HEK293 (cell line): ENCODE data around the gene CCSER1.

Source experiments
- CTCF ChIA-PET: fragments of 350-600 bp; formaldehyde crosslinking; extraction: SDS; loops from one replicate; lab custom pipeline; 2021; ENCODE audit warnings: antibody characterized with exemption; lab: Yijun Ruan, JAX
- POLR2A ChIA-PET: fragments of 300-600 bp; formaldehyde crosslinking; extraction: SDS; loops from one replicate; lab custom pipeline; 2020; ENCODE audit warnings: antibody characterized with exemption, inconsistent platforms; lab: Yijun Ruan, JAX
- H3K27ac ChIP-seq: fragments of 200-500 bp; sonication (Bioruptor generic); 2 replicates; pipeline ENCODE4 v1.5.1; 2014; ENCODE audit warnings: low read depth, low read length, control low read depth, inconsistent platforms; ENCODE audit errors: extremely low read depth
- H3K36me3 ChIP-seq, 2 experiments: fragments of 200-500 bp in 1 of 2; sonication (Bioruptor generic) in 1 of 2; 1 replicate in 1 of 2; 2 replicates in 1 of 2; pipeline ENCODE4 v1.5.1; 2014 to 2017; ENCODE audit warnings: inconsistent platforms in 2 of 2, low read length in 2 of 2; ENCODE audit not compliant: control insufficient read depth in 2 of 2, insufficient read depth in 1 of 2
- H3K4me1 ChIP-seq: fragments of 200-500 bp; sonication (Bioruptor generic); 2 replicates; pipeline ENCODE4 v1.5.1; 2014; ENCODE audit warnings: mild to moderate bottlenecking, low read length, inconsistent platforms; ENCODE audit not compliant: control insufficient read depth, insufficient read depth
- H3K4me3 ChIP-seq: 2 replicates; pipeline ENCODE4 v1.5.1; 2011; ENCODE audit warnings: low read depth, mild to moderate bottlenecking, control low read depth, low read length, moderate library complexity
- H3K9me3 ChIP-seq: fragments of 200-500 bp; sonication (Bioruptor generic); 2 replicates; pipeline ENCODE4 v1.5.1; 2014; ENCODE audit warnings: low read depth, low read length, inconsistent platforms; ENCODE audit not compliant: control insufficient read depth, insufficient read depth
- AEBP2 ChIP-seq: fragments of 450-650 bp; formaldehyde crosslinking; IDR thresholded peaks from 2 replicates; pipeline ENCODE4 v1.5.1; 2016; ENCODE audit warnings: missing biosample characterization, missing genetic modification characterization, borderline replicate concordance
- EGR2 ChIP-seq: fragments of 450-650 bp; formaldehyde crosslinking; IDR thresholded peaks from 2 replicates; pipeline ENCODE4 v1.5.1; 2016; ENCODE audit warnings: low read depth, missing biosample characterization, missing genetic modification characterization
- GLI2 ChIP-seq: fragments of 450-650 bp; formaldehyde crosslinking; IDR thresholded peaks from 2 replicates; pipeline ENCODE4; 2017; ENCODE audit warnings: missing biosample characterization, missing genetic modification characterization, low read depth, borderline replicate concordance
- PRDM4 ChIP-seq: fragments of 450-650 bp; formaldehyde crosslinking; IDR thresholded peaks from 2 replicates; pipeline ENCODE4 v1.5.1; 2017; ENCODE audit warnings: missing biosample characterization, missing genetic modification characterization
- SALL2 ChIP-seq: fragments of 450-650 bp; formaldehyde crosslinking; IDR thresholded peaks from 2 replicates; pipeline ENCODE4 v1.5.0; 2017; ENCODE audit warnings: missing biosample characterization, mild to moderate bottlenecking, missing genetic modification characterization, borderline replicate concordance
- SP2 ChIP-seq: fragments of 450-650 bp; formaldehyde crosslinking; IDR thresholded peaks from 2 replicates; pipeline ENCODE4 v1.5.1; 2016; ENCODE audit warnings: missing biosample characterization, missing genetic modification characterization
- YY2 ChIP-seq: fragments of 450-650 bp; formaldehyde crosslinking; IDR thresholded peaks from 2 replicates; pipeline ENCODE4 v1.5.1; 2016; ENCODE audit warnings: missing biosample characterization, missing genetic modification characterization
- ZNF121 ChIP-seq: fragments of 450-650 bp; formaldehyde crosslinking; IDR thresholded peaks from 2 replicates; pipeline ENCODE4 v1.5.1; 2016; ENCODE audit warnings: missing biosample characterization, missing genetic modification characterization
- ZNF175 ChIP-seq: fragments of 450-650 bp; formaldehyde crosslinking; IDR thresholded peaks from 2 replicates; pipeline ENCODE4 v1.5.1; 2016; ENCODE audit warnings: missing biosample characterization, missing genetic modification characterization
- ZNF404 ChIP-seq: fragments of 450-650 bp; formaldehyde crosslinking; IDR thresholded peaks from 2 replicates; pipeline ENCODE4 v1.5.1; 2017; ENCODE audit warnings: missing biosample characterization, missing genetic modification characterization
- ZNF501 ChIP-seq: fragments of 450-650 bp; formaldehyde crosslinking; IDR thresholded peaks from 2 replicates; pipeline ENCODE4 v1.5.1; 2016; ENCODE audit warnings: missing biosample characterization, missing genetic modification characterization
- ZNF521 ChIP-seq: fragments of 450-650 bp; formaldehyde crosslinking; IDR thresholded peaks from 2 replicates; pipeline ENCODE4 v1.5.1; 2017; ENCODE audit warnings: missing biosample characterization, mild to moderate bottlenecking, missing genetic modification characterization
- ZNF555 ChIP-seq: fragments of 450-650 bp; formaldehyde crosslinking; conservative IDR thresholded peaks from 2 replicates; pipeline ENCODE4 v1.5.1; 2017; ENCODE audit warnings: missing biosample characterization, mild to moderate bottlenecking, missing genetic modification characterization, inconsistent platforms
- ZNF571 ChIP-seq: fragments of 450-650 bp; formaldehyde crosslinking; IDR thresholded peaks from 2 replicates; pipeline ENCODE4 v1.5.0; 2017; ENCODE audit warnings: missing biosample characterization, missing genetic modification characterization
- ZNF677 ChIP-seq: fragments of 450-650 bp; IDR thresholded peaks from 2 replicates; pipeline ENCODE4 v1.5.0; 2018; ENCODE audit warnings: missing biosample characterization, mild to moderate bottlenecking, missing genetic modification characterization, moderate library complexity
- ZNF701 ChIP-seq: fragments of 450-650 bp; formaldehyde crosslinking; IDR thresholded peaks from 2 replicates; pipeline ENCODE4 v1.5.1; 2016; ENCODE audit warnings: missing biosample characterization, missing genetic modification characterization
- ZNF777 ChIP-seq: fragments of 450-650 bp; formaldehyde crosslinking; IDR thresholded peaks from 2 replicates; pipeline ENCODE4 v1.5.1; 2017; ENCODE audit warnings: missing biosample characterization, missing genetic modification characterization, borderline replicate concordance
- ZSCAN30 ChIP-seq: fragments of 450-650 bp; IDR thresholded peaks from 2 replicates; pipeline ENCODE4 v1.5.1; 2018; ENCODE audit warnings: missing biosample characterization, mild to moderate bottlenecking, missing genetic modification characterization, moderate library complexity
- TF ChIP-seq, protein P1 (sequence below): fragments of 450-650 bp; formaldehyde crosslinking; IDR thresholded peaks from 2 replicates; pipeline ENCODE4 v1.5.1; 2016; ENCODE audit warnings: missing biosample characterization, missing genetic modification characterization, low read depth
- TF ChIP-seq, protein P2 (sequence below): fragments of 450-650 bp; formaldehyde crosslinking; IDR thresholded peaks from 2 replicates; pipeline ENCODE4 v1.5.1; 2016; ENCODE audit warnings: missing biosample characterization, missing genetic modification characterization
- TF ChIP-seq, protein P3 (sequence below): fragments of 450-650 bp; formaldehyde crosslinking; IDR thresholded peaks from 2 replicates; pipeline ENCODE4 v1.5.1; 2016; ENCODE audit warnings: missing biosample characterization, missing genetic modification characterization

Gene CCSER1

DNA sequence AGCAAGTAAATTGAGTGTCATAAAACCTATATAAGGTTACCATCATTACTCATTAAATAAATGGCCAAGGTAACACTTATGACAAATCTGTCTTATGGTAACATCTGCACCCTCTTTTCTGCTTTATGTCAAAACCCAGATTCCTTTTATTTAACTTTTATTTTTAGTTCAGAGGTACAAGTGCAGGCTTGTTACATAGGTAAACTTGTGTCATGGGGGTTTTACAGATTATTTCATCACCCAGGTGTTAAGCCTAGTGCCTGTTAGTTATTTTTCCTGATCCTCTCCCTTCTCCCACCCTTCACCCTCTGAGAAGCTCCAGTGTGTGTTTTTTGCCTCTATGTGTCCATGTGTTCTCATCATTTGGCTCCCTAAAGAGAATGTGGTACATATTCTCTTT, 930.7 kb downstream of the CCSER1 start (continued):
- TF ChIP-seq, protein P1, sequence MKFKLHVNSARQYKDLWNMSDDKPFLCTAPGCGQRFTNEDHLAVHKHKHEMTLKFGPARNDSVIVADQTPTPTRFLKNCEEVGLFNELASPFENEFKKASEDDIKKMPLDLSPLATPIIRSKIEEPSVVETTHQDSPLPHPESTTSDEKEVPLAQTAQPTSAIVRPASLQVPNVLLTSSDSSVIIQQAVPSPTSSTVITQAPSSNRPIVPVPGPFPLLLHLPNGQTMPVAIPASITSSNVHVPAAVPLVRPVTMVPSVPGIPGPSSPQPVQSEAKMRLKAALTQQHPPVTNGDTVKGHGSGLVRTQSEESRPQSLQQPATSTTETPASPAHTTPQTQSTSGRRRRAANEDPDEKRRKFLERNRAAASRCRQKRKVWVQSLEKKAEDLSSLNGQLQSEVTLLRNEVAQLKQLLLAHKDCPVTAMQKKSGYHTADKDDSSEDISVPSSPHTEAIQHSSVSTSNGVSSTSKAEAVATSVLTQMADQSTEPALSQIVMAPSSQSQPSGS (tag by site-specific recombination), result no peak
- no peak for TF ChIP-seq ZNF175 (tag by site-specific recombination)
- TF ChIP-seq GLI2, result no peak
- TF ChIP-seq ZNF555 (tag by site-specific recombination), result no peak
- TF ChIP-seq ZNF521 (tag by site-specific recombination), result no peak

GRCh38 chr4:91058345-91058744, 931.2 kb downstream of the CCSER1 start:
- POLR2A ChIA-PET, result no interaction called here
- Histone ChIP-seq H3K4me3 (no peak overlapping the region), H3K4me1 (0 out of 2 replicates have a peak, but pooled peaks cover under 1% of the 10 kb centered on the region), H3K27ac (no peak overlapping the region), H3K9me3 (no peaks in the 10 kb centered on the region), H3K36me3 (no peaks in the 10 kb centered on the region)
- CTCF ChIA-PET, result no interaction called here
- TF ChIP-seq AEBP2 (tag by site-specific recombination) (no peak), SP2 (tag by site-specific recombination) (no peak), ZNF701 (no peak), ZSCAN30 (tag by site-specific recombination) (no peak), ZNF501 (tag by site-specific recombination) (no peak), EGR2 (tag by site-specific recombination) (no peak), SALL2 (tag by site-specific recombination) (no peak), PRDM4 (tag by site-specific recombination) (no peak), YY2 (no peak), ZNF121 (tag by site-specific recombination) (no peak), ZNF677 (no peak), ZNF571 (no peak), ZNF777 (tag by site-specific recombination) (no peak), ZNF404 (tag by site-specific recombination) (no peak)
- TF ChIP-seq, protein P2, sequence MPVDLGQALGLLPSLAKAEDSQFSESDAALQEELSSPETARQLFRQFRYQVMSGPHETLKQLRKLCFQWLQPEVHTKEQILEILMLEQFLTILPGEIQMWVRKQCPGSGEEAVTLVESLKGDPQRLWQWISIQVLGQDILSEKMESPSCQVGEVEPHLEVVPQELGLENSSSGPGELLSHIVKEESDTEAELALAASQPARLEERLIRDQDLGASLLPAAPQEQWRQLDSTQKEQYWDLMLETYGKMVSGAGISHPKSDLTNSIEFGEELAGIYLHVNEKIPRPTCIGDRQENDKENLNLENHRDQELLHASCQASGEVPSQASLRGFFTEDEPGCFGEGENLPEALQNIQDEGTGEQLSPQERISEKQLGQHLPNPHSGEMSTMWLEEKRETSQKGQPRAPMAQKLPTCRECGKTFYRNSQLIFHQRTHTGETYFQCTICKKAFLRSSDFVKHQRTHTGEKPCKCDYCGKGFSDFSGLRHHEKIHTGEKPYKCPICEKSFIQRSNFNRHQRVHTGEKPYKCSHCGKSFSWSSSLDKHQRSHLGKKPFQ, result no peak
- TF ChIP-seq, protein P1 (tag by site-specific recombination), result no peak
- TF ChIP-seq, protein P3, sequence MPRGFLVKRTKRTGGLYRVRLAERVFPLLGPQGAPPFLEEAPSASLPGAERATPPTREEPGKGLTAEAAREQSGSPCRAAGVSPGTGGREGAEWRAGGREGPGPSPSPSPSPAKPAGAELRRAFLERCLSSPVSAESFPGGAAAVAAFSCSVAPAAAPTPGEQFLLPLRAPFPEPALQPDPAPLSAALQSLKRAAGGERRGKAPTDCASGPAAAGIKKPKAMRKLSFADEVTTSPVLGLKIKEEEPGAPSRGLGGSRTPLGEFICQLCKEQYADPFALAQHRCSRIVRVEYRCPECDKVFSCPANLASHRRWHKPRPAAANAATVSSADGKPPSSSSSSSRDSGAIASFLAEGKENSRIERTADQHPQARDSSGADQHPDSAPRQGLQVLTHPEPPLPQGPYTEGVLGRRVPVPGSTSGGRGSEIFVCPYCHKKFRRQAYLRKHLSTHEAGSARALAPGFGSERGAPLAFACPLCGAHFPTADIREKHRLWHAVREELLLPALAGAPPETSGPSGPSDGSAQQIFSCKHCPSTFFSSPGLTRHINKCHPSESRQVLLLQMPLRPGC, result no peak
